ENCODE measurements around the gene TCP1. TPM values are rescaled to one million over a fixed set of nuclear protein-coding genes. Genes with fewer than 3 reads are reported as not detected.

The TCP1 gene
- total and polyA plus RNA-seq, 2 experiments from 2014 or later: 222 to 346 TPM

DNA sequence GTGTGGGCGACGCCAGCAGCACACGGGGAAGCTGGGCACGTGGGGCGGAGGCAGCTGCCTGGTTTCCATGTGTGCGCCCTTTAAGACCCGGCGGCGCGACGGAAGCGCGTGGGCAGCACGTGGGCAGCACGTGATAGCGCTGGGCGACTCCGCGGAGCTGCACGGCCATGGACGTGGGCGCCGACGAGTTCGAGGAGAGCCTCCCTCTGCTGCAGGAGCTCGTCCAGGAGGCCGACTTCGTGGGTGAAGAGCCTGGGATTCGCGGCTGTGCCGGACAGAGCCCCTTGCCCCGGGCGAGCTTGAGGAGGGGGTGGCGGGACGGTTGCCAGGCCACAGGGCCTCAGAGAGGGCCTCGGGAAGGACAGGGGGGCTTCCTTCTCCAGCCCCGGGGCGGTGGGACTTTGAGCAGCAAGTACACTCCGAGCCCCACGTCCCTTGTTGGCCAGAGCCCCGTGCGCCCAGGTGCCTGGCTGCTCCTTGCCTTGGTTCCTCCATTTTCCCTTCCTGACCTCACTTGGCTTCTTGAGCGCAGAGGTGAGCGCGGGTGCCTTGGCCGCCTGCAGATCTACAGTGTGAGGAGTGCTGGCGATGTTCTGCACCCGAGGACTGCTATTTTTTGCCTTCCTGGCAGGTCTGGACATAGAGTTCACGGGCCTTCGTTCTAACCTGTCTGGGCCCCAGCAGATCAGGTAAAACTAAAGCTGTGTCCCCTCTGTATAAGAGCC lies 10.9 kb upstream of the TCP1 start, which contains the start of gene PNLDC1:
Gene PNLDC1 (plus strand): TSS at position 136 of the 725 bp plus-strand sequence. CDS start 32 bp downstream, at position 168.
- H3K27ac Mint-ChIP-seq: peak within 1 kb of the TSS; percentile 92
- H4K20me1 ChIP-seq (replicated peaks; ENCODE audit: insufficient read depth): no peaks in the 10 kb centered on the region
- ATAC-seq: peak; percentile 59
- TF ChIP-seq NANOG (IDR thresholded peaks at IDR 0.05; ENCODE audit: borderline replicate concordance) (no peak), CREB1 (CRISPR knock-in tag; IDR thresholded peaks at IDR 0.05; ENCODE audit: low read depth) (no peak), ZNF331 (CRISPR knock-in tag; IDR thresholded peaks at IDR 0.05; ENCODE audit: low read depth) (no peak), EZH2phosphoT487 (IDR thresholded peaks at IDR 0.05; ENCODE audit: unreplicated experiment) (no peak), JUNB (IDR thresholded peaks at IDR 0.05; ENCODE audit: unreplicated experiment) (no peak)
- TF ChIP-seq, protein P1, sequence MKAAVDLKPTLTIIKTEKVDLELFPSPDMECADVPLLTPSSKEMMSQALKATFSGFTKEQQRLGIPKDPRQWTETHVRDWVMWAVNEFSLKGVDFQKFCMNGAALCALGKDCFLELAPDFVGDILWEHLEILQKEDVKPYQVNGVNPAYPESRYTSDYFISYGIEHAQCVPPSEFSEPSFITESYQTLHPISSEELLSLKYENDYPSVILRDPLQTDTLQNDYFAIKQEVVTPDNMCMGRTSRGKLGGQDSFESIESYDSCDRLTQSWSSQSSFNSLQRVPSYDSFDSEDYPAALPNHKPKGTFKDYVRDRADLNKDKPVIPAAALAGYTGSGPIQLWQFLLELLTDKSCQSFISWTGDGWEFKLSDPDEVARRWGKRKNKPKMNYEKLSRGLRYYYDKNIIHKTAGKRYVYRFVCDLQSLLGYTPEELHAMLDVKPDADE (IDR thresholded peaks at IDR 0.05): no peak
- TF ChIP-seq, protein P2, sequence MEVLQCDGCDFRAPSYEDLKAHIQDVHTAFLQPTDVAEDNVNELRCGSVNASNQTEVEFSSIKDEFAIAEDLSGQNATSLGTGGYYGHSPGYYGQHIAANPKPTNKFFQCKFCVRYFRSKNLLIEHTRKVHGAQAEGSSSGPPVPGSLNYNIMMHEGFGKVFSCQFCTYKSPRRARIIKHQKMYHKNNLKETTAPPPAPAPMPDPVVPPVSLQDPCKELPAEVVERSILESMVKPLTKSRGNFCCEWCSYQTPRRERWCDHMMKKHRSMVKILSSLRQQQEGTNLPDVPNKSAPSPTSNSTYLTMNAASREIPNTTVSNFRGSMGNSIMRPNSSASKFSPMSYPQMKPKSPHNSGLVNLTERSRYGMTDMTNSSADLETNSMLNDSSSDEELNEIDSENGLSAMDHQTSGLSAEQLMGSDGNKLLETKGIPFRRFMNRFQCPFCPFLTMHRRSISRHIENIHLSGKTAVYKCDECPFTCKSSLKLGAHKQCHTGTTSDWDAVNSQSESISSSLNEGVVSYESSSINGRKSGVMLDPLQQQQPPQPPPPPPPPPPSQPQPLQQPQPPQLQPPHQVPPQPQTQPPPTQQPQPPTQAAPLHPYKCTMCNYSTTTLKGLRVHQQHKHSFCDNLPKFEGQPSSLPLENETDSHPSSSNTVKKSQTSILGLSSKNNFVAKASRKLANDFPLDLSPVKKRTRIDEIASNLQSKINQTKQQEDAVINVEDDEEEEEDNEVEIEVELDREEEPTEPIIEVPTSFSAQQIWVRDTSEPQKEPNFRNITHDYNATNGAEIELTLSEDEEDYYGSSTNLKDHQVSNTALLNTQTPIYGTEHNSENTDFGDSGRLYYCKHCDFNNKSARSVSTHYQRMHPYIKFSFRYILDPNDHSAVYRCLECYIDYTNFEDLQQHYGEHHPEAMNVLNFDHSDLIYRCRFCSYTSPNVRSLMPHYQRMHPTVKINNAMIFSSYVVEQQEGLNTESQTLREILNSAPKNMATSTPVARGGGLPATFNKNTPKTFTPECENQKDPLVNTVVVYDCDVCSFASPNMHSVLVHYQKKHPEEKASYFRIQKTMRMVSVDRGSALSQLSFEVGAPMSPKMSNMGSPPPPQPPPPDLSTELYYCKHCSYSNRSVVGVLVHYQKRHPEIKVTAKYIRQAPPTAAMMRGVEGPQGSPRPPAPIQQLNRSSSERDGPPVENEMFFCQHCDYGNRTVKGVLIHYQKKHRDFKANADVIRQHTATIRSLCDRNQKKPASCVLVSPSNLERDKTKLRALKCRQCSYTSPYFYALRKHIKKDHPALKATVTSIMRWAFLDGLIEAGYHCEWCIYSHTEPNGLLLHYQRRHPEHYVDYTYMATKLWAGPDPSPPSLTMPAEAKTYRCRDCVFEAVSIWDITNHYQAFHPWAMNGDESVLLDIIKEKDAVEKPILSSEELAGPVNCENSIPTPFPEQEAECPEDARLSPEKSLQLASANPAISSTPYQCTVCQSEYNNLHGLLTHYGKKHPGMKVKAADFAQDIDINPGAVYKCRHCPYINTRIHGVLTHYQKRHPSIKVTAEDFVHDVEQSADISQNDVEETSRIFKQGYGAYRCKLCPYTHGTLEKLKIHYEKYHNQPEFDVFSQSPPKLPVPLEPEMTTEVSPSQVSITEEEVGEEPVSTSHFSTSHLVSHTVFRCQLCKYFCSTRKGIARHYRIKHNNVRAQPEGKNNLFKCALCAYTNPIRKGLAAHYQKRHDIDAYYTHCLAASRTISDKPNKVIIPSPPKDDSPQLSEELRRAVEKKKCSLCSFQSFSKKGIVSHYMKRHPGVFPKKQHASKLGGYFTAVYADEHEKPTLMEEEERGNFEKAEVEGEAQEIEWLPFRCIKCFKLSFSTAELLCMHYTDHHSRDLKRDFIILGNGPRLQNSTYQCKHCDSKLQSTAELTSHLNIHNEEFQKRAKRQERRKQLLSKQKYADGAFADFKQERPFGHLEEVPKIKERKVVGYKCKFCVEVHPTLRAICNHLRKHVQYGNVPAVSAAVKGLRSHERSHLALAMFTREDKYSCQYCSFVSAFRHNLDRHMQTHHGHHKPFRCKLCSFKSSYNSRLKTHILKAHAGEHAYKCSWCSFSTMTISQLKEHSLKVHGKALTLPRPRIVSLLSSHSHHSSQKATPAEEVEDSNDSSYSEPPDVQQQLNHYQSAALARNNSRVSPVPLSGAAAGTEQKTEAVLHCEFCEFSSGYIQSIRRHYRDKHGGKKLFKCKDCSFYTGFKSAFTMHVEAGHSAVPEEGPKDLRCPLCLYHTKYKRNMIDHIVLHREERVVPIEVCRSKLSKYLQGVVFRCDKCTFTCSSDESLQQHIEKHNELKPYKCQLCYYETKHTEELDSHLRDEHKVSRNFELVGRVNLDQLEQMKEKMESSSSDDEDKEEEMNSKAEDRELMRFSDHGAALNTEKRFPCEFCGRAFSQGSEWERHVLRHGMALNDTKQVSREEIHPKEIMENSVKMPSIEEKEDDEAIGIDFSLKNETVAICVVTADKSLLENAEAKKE (CRISPR knock-in tag; IDR thresholded peaks at IDR 0.05): no peak
- TF ChIP-seq, protein P3, sequence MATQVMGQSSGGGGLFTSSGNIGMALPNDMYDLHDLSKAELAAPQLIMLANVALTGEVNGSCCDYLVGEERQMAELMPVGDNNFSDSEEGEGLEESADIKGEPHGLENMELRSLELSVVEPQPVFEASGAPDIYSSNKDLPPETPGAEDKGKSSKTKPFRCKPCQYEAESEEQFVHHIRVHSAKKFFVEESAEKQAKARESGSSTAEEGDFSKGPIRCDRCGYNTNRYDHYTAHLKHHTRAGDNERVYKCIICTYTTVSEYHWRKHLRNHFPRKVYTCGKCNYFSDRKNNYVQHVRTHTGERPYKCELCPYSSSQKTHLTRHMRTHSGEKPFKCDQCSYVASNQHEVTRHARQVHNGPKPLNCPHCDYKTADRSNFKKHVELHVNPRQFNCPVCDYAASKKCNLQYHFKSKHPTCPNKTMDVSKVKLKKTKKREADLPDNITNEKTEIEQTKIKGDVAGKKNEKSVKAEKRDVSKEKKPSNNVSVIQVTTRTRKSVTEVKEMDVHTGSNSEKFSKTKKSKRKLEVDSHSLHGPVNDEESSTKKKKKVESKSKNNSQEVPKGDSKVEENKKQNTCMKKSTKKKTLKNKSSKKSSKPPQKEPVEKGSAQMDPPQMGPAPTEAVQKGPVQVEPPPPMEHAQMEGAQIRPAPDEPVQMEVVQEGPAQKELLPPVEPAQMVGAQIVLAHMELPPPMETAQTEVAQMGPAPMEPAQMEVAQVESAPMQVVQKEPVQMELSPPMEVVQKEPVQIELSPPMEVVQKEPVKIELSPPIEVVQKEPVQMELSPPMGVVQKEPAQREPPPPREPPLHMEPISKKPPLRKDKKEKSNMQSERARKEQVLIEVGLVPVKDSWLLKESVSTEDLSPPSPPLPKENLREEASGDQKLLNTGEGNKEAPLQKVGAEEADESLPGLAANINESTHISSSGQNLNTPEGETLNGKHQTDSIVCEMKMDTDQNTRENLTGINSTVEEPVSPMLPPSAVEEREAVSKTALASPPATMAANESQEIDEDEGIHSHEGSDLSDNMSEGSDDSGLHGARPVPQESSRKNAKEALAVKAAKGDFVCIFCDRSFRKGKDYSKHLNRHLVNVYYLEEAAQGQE (IDR thresholded peaks at IDR 0.05; ENCODE audit: unreplicated experiment): no peak
- TF ChIP-seq, protein P4, sequence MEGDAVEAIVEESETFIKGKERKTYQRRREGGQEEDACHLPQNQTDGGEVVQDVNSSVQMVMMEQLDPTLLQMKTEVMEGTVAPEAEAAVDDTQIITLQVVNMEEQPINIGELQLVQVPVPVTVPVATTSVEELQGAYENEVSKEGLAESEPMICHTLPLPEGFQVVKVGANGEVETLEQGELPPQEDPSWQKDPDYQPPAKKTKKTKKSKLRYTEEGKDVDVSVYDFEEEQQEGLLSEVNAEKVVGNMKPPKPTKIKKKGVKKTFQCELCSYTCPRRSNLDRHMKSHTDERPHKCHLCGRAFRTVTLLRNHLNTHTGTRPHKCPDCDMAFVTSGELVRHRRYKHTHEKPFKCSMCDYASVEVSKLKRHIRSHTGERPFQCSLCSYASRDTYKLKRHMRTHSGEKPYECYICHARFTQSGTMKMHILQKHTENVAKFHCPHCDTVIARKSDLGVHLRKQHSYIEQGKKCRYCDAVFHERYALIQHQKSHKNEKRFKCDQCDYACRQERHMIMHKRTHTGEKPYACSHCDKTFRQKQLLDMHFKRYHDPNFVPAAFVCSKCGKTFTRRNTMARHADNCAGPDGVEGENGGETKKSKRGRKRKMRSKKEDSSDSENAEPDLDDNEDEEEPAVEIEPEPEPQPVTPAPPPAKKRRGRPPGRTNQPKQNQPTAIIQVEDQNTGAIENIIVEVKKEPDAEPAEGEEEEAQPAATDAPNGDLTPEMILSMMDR (conservative IDR thresholded peaks at IDR 0.05; ENCODE audit: low read depth in 2 of 2): no peak
- 0 out of 3 replicates have a peak, but pooled peaks cover 2% of the 10 kb centered on the region for H3K4me1 Mint-ChIP-seq
- 0 out of 2 replicates have a peak, but pooled peaks cover 10% of the 10 kb centered on the region for H3F3A ChIP-seq (replicated peaks; ENCODE audit: low read depth)
- H3K27me3 ChIP-seq (ENCODE audit: insufficient read depth): no peaks in the 10 kb centered on the region
- no peak within 1 kb of the TSS for H3K4me2 ChIP-seq
- no peaks in the 10 kb centered on the region for H3K9me2 ChIP-seq (ENCODE audit: insufficient read depth)
- H3K4me3 ChIP-seq: no peak within 1 kb of the TSS
- H3K4me3 Mint-ChIP-seq: no peak within 1 kb of the TSS
- H3K27me3 Mint-ChIP-seq (ENCODE audit: insufficient read depth, low read depth, poor library complexity): peaks cover 9% of the 10 kb centered on the region
- peak; percentile 25 for DNase-seq (ENCODE audit: low spot score)
- no peak within 1 kb of the TSS for H3K27ac ChIP-seq (ENCODE audit: low read depth)
- no peaks in the 10 kb centered on the region for H3K9me3 Mint-ChIP-seq
- H3K36me3 ChIP-seq (ENCODE audit: insufficient read depth): peaks cover 22% of the 10 kb centered on the region
- H3K36me3 Mint-ChIP-seq (ENCODE audit: low read depth): peaks cover 24% of the 10 kb centered on the region
- no peak within 1 kb of the TSS for H2AFZ ChIP-seq
- peaks cover 9% of the 10 kb centered on the region; the same call in 1 of the 2 replicates for H3K79me2 ChIP-seq (replicated peaks; ENCODE audit: insufficient read depth)
- no peaks in the 10 kb centered on the region for H3K4me1 ChIP-seq (ENCODE audit: insufficient read depth)

Measured in GM23338 (cell line).